ENCODE measurements around the gene AKNA. TPM values are rescaled to one million over a fixed set of nuclear protein-coding genes. Genes with fewer than 3 reads are reported as not detected.

The AKNA gene
- total RNA-seq, 4 donors from 2014 or later: 12.5 to 18.5 (median 17.3) TPM

DNA sequence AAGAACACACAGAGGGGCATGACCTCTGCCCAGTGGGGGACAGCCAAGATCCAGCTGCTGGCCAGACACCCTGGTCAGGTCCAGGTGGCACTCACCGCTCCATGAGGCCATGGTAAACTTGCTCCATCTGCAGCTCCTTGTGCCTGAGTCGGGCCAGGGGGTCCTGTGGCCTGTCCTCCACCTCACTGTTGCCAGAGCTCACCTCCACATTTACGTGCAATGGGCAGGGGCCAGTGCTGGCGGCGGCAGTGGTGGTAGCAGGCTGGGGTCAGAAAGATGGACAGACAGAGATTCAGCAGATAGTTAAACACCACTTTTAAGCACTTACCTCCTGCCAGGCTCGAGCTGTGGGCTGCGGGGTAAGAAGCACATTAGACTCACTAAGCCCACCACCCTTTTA, 28.0 kb downstream of the AKNA start:
- H3K27me3 ChIP-seq: no peaks in the 10 kb centered on the region
- WGBS: 87% methylated on average over 4 of the region's 7 CpGs
- H3K4me3 ChIP-seq: no peak overlapping the region
- no peak overlapping the region for H3K27ac ChIP-seq (replicated peaks in 1 of 4)
- intact Hi-C loops (cut with DNase I): no loop called here
- DNase-seq (ENCODE audit: extremely low spot score): no peak
- peaks cover 64 to 100% (median 95%) of the 10 kb centered on the region in 4 donors for H3K36me3 ChIP-seq
- TF ChIP-seq CTCF (IDR thresholded peaks at IDR 0.05): no peak
- TF ChIP-seq EP300 (IDR thresholded peaks at IDR 0.05): no peak
- no peak for TF ChIP-seq POLR2A (IDR thresholded peaks at IDR 0.05; ENCODE audit: low read depth)
- H3K4me1 ChIP-seq: peaks cover 0 to 5% (median 1%) of the 10 kb centered on the region in 4 donors
- H3K9me3 ChIP-seq: no peaks in the 10 kb centered on the region

DNA sequence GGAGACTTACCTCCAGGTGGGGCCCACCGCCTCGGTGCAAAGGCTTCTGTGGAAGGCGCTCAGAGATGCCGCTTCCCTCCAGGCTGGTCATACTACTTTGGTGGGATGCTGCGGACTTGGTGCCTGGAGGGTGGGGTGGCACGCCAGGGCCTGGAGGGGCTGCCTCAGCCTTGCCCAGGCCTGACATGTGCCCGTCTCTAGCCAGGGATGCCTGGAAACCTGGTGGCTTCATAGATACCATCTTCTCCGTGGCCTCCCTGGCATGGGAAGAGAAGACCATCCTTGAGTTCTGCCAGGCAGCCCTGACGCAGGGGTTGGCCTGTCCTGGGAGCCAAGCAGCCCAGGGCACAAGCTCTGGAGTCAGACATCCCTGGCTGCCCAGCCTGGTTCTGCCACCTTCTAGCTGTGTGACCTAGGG, 29.9 kb downstream of the AKNA start:
- intact Hi-C loops (cut with DNase I): no loop called here
- H3K36me3 ChIP-seq: peaks cover 76 to 97% (median 86%) of the 10 kb centered on the region in 4 donors
- DNase-seq (ENCODE audit: extremely low spot score): no peak

DNA sequence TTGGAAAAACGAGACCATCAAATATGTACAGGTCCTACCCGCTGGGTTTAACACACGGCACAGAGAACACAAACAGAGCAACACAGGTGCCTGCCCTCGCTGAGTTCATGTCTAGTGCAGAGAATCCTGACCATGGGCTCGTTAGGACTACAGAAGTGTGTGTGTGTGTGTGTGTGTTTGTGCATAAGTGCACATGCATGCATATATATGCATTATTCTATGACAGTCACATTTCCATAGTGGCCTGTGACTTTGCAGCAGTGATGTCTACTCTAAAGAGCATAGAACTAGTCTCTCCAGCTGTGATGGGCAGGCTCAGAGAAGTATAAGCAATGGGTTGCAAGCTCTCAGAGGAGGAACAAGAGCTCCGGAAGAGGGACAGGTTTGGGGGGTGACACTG, 30.4 kb downstream of the AKNA start:
- H3K4me3 ChIP-seq: no peak overlapping the region
- no peak for TF ChIP-seq CTCF (IDR thresholded peaks at IDR 0.05)
- no peak for TF ChIP-seq POLR2A (IDR thresholded peaks at IDR 0.05; ENCODE audit: low read depth)
- TF ChIP-seq POLR2AphosphoS5 (IDR thresholded peaks at IDR 0.05): no peak
- TF ChIP-seq EP300 (IDR thresholded peaks at IDR 0.05): no peak
- peaks cover 0 to 3% (median 0%) of the 10 kb centered on the region in 4 donors for H3K4me1 ChIP-seq
- no peaks in the 10 kb centered on the region for H3K27me3 ChIP-seq
- H3K9me3 ChIP-seq: no peaks in the 10 kb centered on the region
- peaks cover 73 to 97% (median 84%) of the 10 kb centered on the region in 4 donors for H3K36me3 ChIP-seq
- no peak for DNase-seq (ENCODE audit: extremely low spot score)
- WGBS: 87% methylated on average over 6 of the region's 6 CpGs
- intact Hi-C loops (cut with DNase I): no loop called here
- H3K27ac ChIP-seq (replicated peaks in 1 of 4): no peak overlapping the region

More for the DNA sequence above, 29.9 kb downstream of the AKNA start:
- TF ChIP-seq POLR2A (IDR thresholded peaks at IDR 0.05; ENCODE audit: low read depth) (no peak), CTCF (IDR thresholded peaks at IDR 0.05) (no peak), POLR2AphosphoS5 (IDR thresholded peaks at IDR 0.05) (no peak), EP300 (IDR thresholded peaks at IDR 0.05) (no peak)
- no peak overlapping the region for H3K27ac ChIP-seq (replicated peaks in 1 of 4)
- 95% methylated on average over 3 of the region's 9 CpGs for WGBS
- H3K4me1 ChIP-seq: no peaks in the 10 kb centered on the region
- no peaks in the 10 kb centered on the region for H3K9me3 ChIP-seq
- H3K4me3 ChIP-seq: no peak overlapping the region
- H3K27me3 ChIP-seq: no peaks in the 10 kb centered on the region

DNA sequence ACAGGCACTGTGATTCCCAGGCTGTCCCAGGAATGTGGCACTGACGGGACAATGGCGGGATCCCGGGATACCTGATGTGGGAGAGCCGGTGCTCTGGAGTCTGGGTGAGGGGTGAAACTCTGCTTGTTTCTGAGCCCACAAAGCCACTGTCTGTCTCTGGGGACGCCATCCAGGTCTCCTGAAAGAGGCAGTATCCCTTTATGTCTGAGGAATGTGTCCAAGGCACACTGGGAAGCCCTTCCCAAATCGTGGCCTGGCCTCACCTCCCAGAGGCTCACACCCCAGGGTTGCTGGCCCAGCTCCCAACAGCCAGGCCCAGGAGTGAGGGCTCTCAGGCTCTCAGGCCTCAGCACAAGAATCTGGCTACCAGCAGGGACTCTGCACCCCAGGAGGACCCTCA, 31.0 kb downstream of the AKNA start:
- no peaks in the 10 kb centered on the region for H3K9me3 ChIP-seq
- WGBS: 100% methylated on average over 3 of the region's 6 CpGs
- no peaks in the 10 kb centered on the region for H3K27me3 ChIP-seq
- no peak for DNase-seq (ENCODE audit: extremely low spot score)
- no peak overlapping the region for H3K27ac ChIP-seq (replicated peaks in 1 of 4)
- peaks cover 0 to 9% (median 0%) of the 10 kb centered on the region in 4 donors for H3K4me1 ChIP-seq
- TF ChIP-seq CTCF (IDR thresholded peaks at IDR 0.05): no peak
- TF ChIP-seq EP300 (IDR thresholded peaks at IDR 0.05): no peak
- no peak for TF ChIP-seq POLR2A (IDR thresholded peaks at IDR 0.05; ENCODE audit: low read depth)
- TF ChIP-seq POLR2AphosphoS5 (IDR thresholded peaks at IDR 0.05): no peak
- no peak overlapping the region for H3K4me3 ChIP-seq
- intact Hi-C loops (cut with DNase I): no loop called here
- H3K36me3 ChIP-seq: peaks cover 68 to 97% (median 79%) of the 10 kb centered on the region in 4 donors

GRCh38 chr9:114355821-114356220, 32.0 kb downstream of the AKNA start:
- Histone ChIP-seq H3K9me3 (no peaks in the 10 kb centered on the region), H3K27me3 (no peaks in the 10 kb centered on the region), H3K27ac (replicated peaks in 1 of 4) (no peak overlapping the region), H3K36me3 (peaks cover 59 to 97% (median 78%) of the 10 kb centered on the region in 4 donors), H3K4me3 (no peak overlapping the region), H3K4me1 (peaks cover 0 to 16% (median 0%) of the 10 kb centered on the region in 4 donors)
- no peak for DNase-seq (ENCODE audit: extremely low spot score)
- intact Hi-C loops (cut with DNase I): no loop called here
- no peak for TF ChIP-seq POLR2A (IDR thresholded peaks at IDR 0.05; ENCODE audit: low read depth)
- no peak for TF ChIP-seq EP300 (IDR thresholded peaks at IDR 0.05)
- TF ChIP-seq CTCF (IDR thresholded peaks at IDR 0.05): no peak
- no peak for TF ChIP-seq POLR2AphosphoS5 (IDR thresholded peaks at IDR 0.05)
- 93% methylated on average over 3 of the region's 6 CpGs for WGBS
